ENCODE results near the gene DEFB125. TPM values are rescaled to one million over a fixed set of nuclear protein-coding genes. Genes with fewer than 3 reads are reported as not detected.

Gene DEFB125
- total RNA-seq, 1 donor from 2014 or later: not detected

GRCh38 chr20:145877-146276 lies 58.4 kb downstream of the DEFB125 start:
- DNase-seq (ENCODE audit: low spot score): no peak
- no peak for ATAC-seq

Other genes starting within 250 kb of the DEFB125 start
- not detected for gene DEFB126, start 54.9 kb downstream of the DEFB125 start, total RNA-seq
- not detected for gene DEFB127, start 69.8 kb downstream of the DEFB125 start, total RNA-seq
- not detected for gene DEFB128, start 102.0 kb downstream of the DEFB125 start, total RNA-seq
- gene DEFB129, start 139.6 kb downstream of the DEFB125 start, total RNA-seq: not detected
- 0.15 TPM for gene DEFB132, start 170.1 kb downstream of the DEFB125 start, total RNA-seq
- gene C20orf96, start 203.1 kb downstream of the DEFB125 start, total RNA-seq: 2.0 TPM
- 5.6 TPM for gene ZCCHC3, start 209.9 kb downstream of the DEFB125 start, total RNA-seq
- 5.6 TPM for gene SOX12, start 237.9 kb downstream of the DEFB125 start, total RNA-seq